ENCODE results near the gene EXOC3.

- TF ChIP-seq EZH2phosphoT487 (IDR thresholded peaks at IDR 0.05; ENCODE audit: insufficient read depth, low read depth): no peak
- no peak for TF ChIP-seq EZH2 (IDR thresholded peaks at IDR 0.05; ENCODE audit: insufficient read depth, poor library complexity, severe bottlenecking)
These were observed 13.6 kb downstream of the EXOC3 start for GRCh38 chr5:456351-457194.

Measured in GM23248 (cell line).